ENCODE results near the gene CHSY1. TPM values are rescaled to one million over a fixed set of nuclear protein-coding genes. Genes with fewer than 3 reads are reported as not detected.

The CHSY1 gene
- polyA plus RNA-seq, 3 donors = 2.7 to 19.0 (median 3.0) TPM

DNA sequence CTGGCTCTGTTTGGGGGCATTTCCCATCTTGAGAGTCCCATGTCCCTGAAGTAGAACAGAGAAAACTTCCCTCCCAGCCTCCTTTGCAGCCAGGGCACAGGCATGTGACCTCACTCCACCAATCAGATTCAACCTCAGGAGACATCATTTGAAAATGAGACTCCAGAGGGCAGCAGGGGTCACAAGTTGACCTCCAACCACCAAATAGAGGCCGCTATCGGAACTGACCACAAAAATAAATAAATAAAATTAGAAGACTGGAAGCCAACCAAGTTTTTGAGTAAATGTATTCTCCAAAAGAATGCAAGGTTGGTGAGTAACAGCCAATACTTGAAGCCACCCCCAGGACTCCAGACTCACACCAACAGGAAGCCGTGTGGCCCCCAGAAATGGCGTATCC, 106.5 kb downstream of the CHSY1 start:
- no CpG with 5 or more reads among the region's 4 CpGs for WGBS (ENCODE audit: insufficient coverage)
- no peak overlapping the region for H2AFZ ChIP-seq (ENCODE audit: insufficient read depth, low read depth, low read length, poor library complexity, severe bottlenecking)

GRCh38 chr15:101143321-101143720, 108.5 kb downstream of the CHSY1 start:
- Histone ChIP-seq H3K4me1 (ENCODE audit: control insufficient read depth in 1 of 2, insufficient read depth in 2 of 2, low read length in 2 of 2) (peaks cover 24 to 26% of the 10 kb centered on the region in 2 donors), H3K4me2 (replicated peaks; ENCODE audit: extremely low read depth, low read length, poor library complexity, severe bottlenecking) (no peak overlapping the region), H3K9me3 (replicated peaks in 1 of 2; ENCODE audit: control insufficient read depth in 1 of 2, insufficient read depth in 1 of 2, low read length in 2 of 2) (peaks cover 0 to 7% of the 10 kb centered on the region in 2 donors), H3K36me3 (replicated peaks in 1 of 2; ENCODE audit: control insufficient read depth in 1 of 2, insufficient read depth in 2 of 2, low read length in 2 of 2) (no peaks in the 10 kb centered on the region), H3K79me2 (ENCODE audit: insufficient read depth, low read length) (no peaks in the 10 kb centered on the region), H3K27me3 (ENCODE audit: control insufficient read depth in 2 of 2, insufficient read depth in 2 of 2, low read length in 2 of 2) (no peaks in the 10 kb centered on the region), H3K27ac (ENCODE audit: low read depth in 1 of 2, low read length in 2 of 2) (no peak overlapping the region), H4K20me1 (ENCODE audit: insufficient read depth, low read length) (no peaks in the 10 kb centered on the region), H3K9ac (ENCODE audit: insufficient read depth, low read length, poor library complexity, severe bottlenecking) (no peak overlapping the region), H3K4me3 (replicated peaks in 1 of 3; ENCODE audit: low read depth in 2 of 3, low read length in 3 of 3) (no peak overlapping the region), H2AFZ (ENCODE audit: insufficient read depth, low read depth, low read length, poor library complexity, severe bottlenecking) (no peak overlapping the region)
- Mint-ChIP-seq H3K27ac (no peak overlapping the region), H3K9me3 (peaks cover 4 to 10% (median 5%) of the 10 kb centered on the region in 7 donors), H3K36me3 (no peaks in the 10 kb centered on the region), H3K4me3 (no peak overlapping the region), H3K4me1 (peaks cover 23% of the 10 kb centered on the region), H3K27me3 (ENCODE audit: low read depth in 3 of 3) (peaks cover 3 to 5% (median 4%) of the 10 kb centered on the region in 3 donors)
- WGBS (ENCODE audit: insufficient coverage) = 100% methylated on average over 3 of the region's 7 CpGs
- intact Hi-C loops (cut with micrococcal nuclease) = no loop called here
- no peak for DNase-seq
- TF ChIP-seq CTCF (IDR thresholded peaks at IDR 0.05) = no peak

More for the DNA sequence above, 106.5 kb downstream of the CHSY1 start:
- H3K9me3 ChIP-seq (replicated peaks in 1 of 2; ENCODE audit: control insufficient read depth in 1 of 2, insufficient read depth in 1 of 2, low read length in 2 of 2) = peaks cover 0 to 12% of the 10 kb centered on the region in 2 donors
- H3K4me3 Mint-ChIP-seq = no peak overlapping the region
- H3K9me3 Mint-ChIP-seq = peaks cover 7 to 14% (median 10%) of the 10 kb centered on the region in 7 donors
- no peak overlapping the region for H3K27ac Mint-ChIP-seq
- H3K79me2 ChIP-seq (ENCODE audit: insufficient read depth, low read length) = no peaks in the 10 kb centered on the region
- intact Hi-C loops (cut with micrococcal nuclease) = no loop called here
- peaks cover 1 to 8% (median 3%) of the 10 kb centered on the region in 3 donors for H3K27me3 Mint-ChIP-seq (ENCODE audit: low read depth in 3 of 3)
- no peaks in the 10 kb centered on the region for H3K36me3 Mint-ChIP-seq
- H3K4me2 ChIP-seq (replicated peaks; ENCODE audit: extremely low read depth, low read length, poor library complexity, severe bottlenecking) = no peak overlapping the region
- H3K27ac ChIP-seq (ENCODE audit: low read depth in 1 of 2, low read length in 2 of 2) = no peak overlapping the region
- H3K4me3 ChIP-seq (replicated peaks in 1 of 3; ENCODE audit: low read depth in 2 of 3, low read length in 3 of 3) = no peak overlapping the region
- H4K20me1 ChIP-seq (ENCODE audit: insufficient read depth, low read length) = no peaks in the 10 kb centered on the region
- H3K4me1 Mint-ChIP-seq = peaks cover 11% of the 10 kb centered on the region
- H3K9ac ChIP-seq (ENCODE audit: insufficient read depth, low read length, poor library complexity, severe bottlenecking) = no peak overlapping the region
- H3K4me1 ChIP-seq (ENCODE audit: control insufficient read depth in 1 of 2, insufficient read depth in 2 of 2, low read length in 2 of 2) = peaks cover 13 to 18% of the 10 kb centered on the region in 2 donors
- H3K36me3 ChIP-seq (replicated peaks in 1 of 2; ENCODE audit: control insufficient read depth in 1 of 2, insufficient read depth in 2 of 2, low read length in 2 of 2) = no peaks in the 10 kb centered on the region
- no peaks in the 10 kb centered on the region for H3K27me3 ChIP-seq (ENCODE audit: control insufficient read depth in 2 of 2, insufficient read depth in 2 of 2, low read length in 2 of 2)
- TF ChIP-seq CTCF (IDR thresholded peaks at IDR 0.05) = no peak
- DNase-seq = no peak

Data from CD14-positive monocyte (primary cell).